ENCODE measurements around the gene SCTR. TPM values are rescaled to one million over a fixed set of nuclear protein-coding genes. Genes with fewer than 3 reads are reported as not detected.

The SCTR gene
- total and polyA plus RNA-seq, 2 of the 8 experiments (the other 6 are each of a cell fraction or from before 2014, with no cell fraction given), result 0.15 TPM; not detected in 1

GRCh38 chr2:119428488-119429224 lies 95.6 kb downstream of the SCTR start:
- 0 out of 2 replicates have a peak, but pooled peaks cover 2% of the 10 kb centered on the region for H3K79me1 ChIP-seq (ENCODE audit: low read depth, low read length)
- no peak overlapping the region for H4K91ac ChIP-seq (replicated peaks; ENCODE audit: insufficient read length, low read length)
- H3K79me2 ChIP-seq (ENCODE audit: control insufficient read depth in 1 of 2, insufficient read depth in 2 of 2, low read length in 2 of 2), result no peaks in the 10 kb centered on the region
- peaks cover 0 to 14% (median 8%) of the 10 kb centered on the region in 4 experiments; a peak in 6 of 7 replicates for H3K27me3 ChIP-seq (replicated peaks in 1 of 4; ENCODE audit: control insufficient read depth in 3 of 4, extremely low read depth in 1 of 4, insufficient read depth in 3 of 4, low read length in 3 of 4)
- H3K23me2 ChIP-seq (ENCODE audit: low read depth, low read length), result peaks cover 12% of the 10 kb centered on the region; the same call in 1 of the 2 replicates
- 83% methylated on average over 7 of the region's 7 CpGs; no CpG with 5 or more reads in 1 of the 2 experiments for WGBS, 2 experiments (ENCODE audit: extremely low coverage in 1 of 2, insufficient coverage in 1 of 2, insufficient read length in 1 of 2, insufficient replicate concordance in 2 of 2, low coverage in 1 of 2, low lambda C conversion rate in 2 of 2, missing lambda C conversion rate in 1 of 2)
- no peak overlapping the region for H3K4me2 ChIP-seq (ENCODE audit: insufficient read depth in 1 of 2, low read depth in 2 of 2, low read length in 2 of 2)
- no peak overlapping the region for H3K23ac ChIP-seq (ENCODE audit: insufficient read length)
- H2BK15ac ChIP-seq (ENCODE audit: low read length), result no peak overlapping the region
- H3K36me3 ChIP-seq (ENCODE audit: control insufficient read depth in 2 of 4, insufficient read depth in 4 of 4, low read length in 3 of 4), result no peaks in the 10 kb centered on the region
- no peak overlapping the region; the same call in 1 of the 2 replicates for H2BK12ac ChIP-seq (ENCODE audit: low read depth, low read length)
- POLR2A ChIA-PET (ENCODE audit: partially characterized antibody), result interaction anchor here (0.7 to 0.8 kb wide), 2 partner anchors 23 to 44 kb away, joined by 3 read pairs; no protein-coding TSS in a partner anchor
- H4K5ac ChIP-seq (ENCODE audit: insufficient read length, low read depth, low read length), result no peak overlapping the region
- CTCF ChIA-PET (ENCODE audit: partially characterized antibody), result interaction anchor here (1.2 to 1.3 kb wide), 2 partner anchors 13 to 49 kb away, joined by 3 to 4 read pairs; no protein-coding TSS in a partner anchor
- H3K14ac ChIP-seq (ENCODE audit: insufficient read length), result no peak overlapping the region
- no peak overlapping the region for H2BK120ac ChIP-seq (replicated peaks; ENCODE audit: low read depth, low read length)
- H2BK5ac ChIP-seq (ENCODE audit: low read depth, low read length), result no peak overlapping the region
- H4K8ac ChIP-seq (ENCODE audit: extremely low read depth, insufficient read depth, low read length), result no peak overlapping the region
- DNase-seq (ENCODE audit: low read depth in 1 of 2, low spot score in 2 of 2) (no peak), FAIRE-seq (no peak)
- peak overlapping the region; percentile 34; the same call in 1 of the 2 replicates for H3K18ac ChIP-seq (ENCODE audit: extremely low read depth, low read length)
- no peak overlapping the region for H3K9ac ChIP-seq (replicated peaks in 1 of 4; ENCODE audit: extremely low read depth in 1 of 4, low read depth in 3 of 4, low read length in 3 of 4)
- H2AK5ac ChIP-seq (ENCODE audit: low read depth, low read length), result no peak overlapping the region
- H3K56ac ChIP-seq (replicated peaks; ENCODE audit: insufficient read length, low read depth, low read length), result no peak overlapping the region
- H2AFZ ChIP-seq (ENCODE audit: low read length), result no peak overlapping the region
- no peaks in the 10 kb centered on the region for H4K20me1 ChIP-seq (replicated peaks in 1 of 2; ENCODE audit: control insufficient read depth in 1 of 2, insufficient read depth in 2 of 2, low read length in 2 of 2)
- no peak overlapping the region for H2BK20ac ChIP-seq (ENCODE audit: low read length)
- H3K4ac ChIP-seq (replicated peaks; ENCODE audit: insufficient read length, low read depth, low read length), result no peak overlapping the region
- H3K4me3 ChIP-seq (ENCODE audit: extremely low read depth in 1 of 4, insufficient read depth in 2 of 4, low read depth in 3 of 4, low read length in 4 of 4), result no peak overlapping the region
- no peaks in the 10 kb centered on the region for H3K9me3 ChIP-seq (ENCODE audit: insufficient read depth in 2 of 2, low read depth in 1 of 2, low read length in 1 of 2)
- H3K27ac ChIP-seq (ENCODE audit: low read depth, low read length), result no peak overlapping the region
- no peak for TF ChIP-seq CHD1 (IDR thresholded peaks at IDR 0.05; ENCODE audit: low read depth, low read length)
- TF ChIP-seq RFX5 (IDR thresholded peaks at IDR 0.05; ENCODE audit: borderline replicate concordance, low read depth, low read length), result no peak
- TF ChIP-seq JUND (IDR thresholded peaks at IDR 0.05; ENCODE audit: low read length), result no peak
- TF ChIP-seq POU5F1 (IDR thresholded peaks at IDR 0.05; ENCODE audit: low read depth, low read length), result no peak
- no peak for TF ChIP-seq ZNF274 (IDR thresholded peaks at IDR 0.05; ENCODE audit: borderline replicate concordance, extremely low read depth, low read length)
- TF ChIP-seq CEBPB (IDR thresholded peaks at IDR 0.05; ENCODE audit: low read depth, low read length), result no peak
- no peak for TF ChIP-seq HDAC2 (IDR thresholded peaks at IDR 0.05; ENCODE audit: borderline replicate concordance in 1 of 2, low read depth in 2 of 2, low read length in 2 of 2)
- TF ChIP-seq FOSL1 (IDR thresholded peaks at IDR 0.05; ENCODE audit: insufficient read depth, low read depth, low read length), result no peak
- TF ChIP-seq SIRT6 (IDR thresholded peaks at IDR 0.05; ENCODE audit: low read length), result no peak
- TF ChIP-seq, protein P1, sequence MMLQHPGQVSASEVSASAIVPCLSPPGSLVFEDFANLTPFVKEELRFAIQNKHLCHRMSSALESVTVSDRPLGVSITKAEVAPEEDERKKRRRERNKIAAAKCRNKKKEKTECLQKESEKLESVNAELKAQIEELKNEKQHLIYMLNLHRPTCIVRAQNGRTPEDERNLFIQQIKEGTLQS (IDR thresholded peaks at IDR 0.05; ENCODE audit: insufficient read depth, low read depth, low read length), result no peak
- TF ChIP-seq YY1 (IDR thresholded peaks at IDR 0.05; ENCODE audit: low read depth, low read length), result no peak
- peaks cover 0 to 23% (median 11%) of the 10 kb centered on the region in 4 experiments; a peak in 6 of 7 replicates for H3K4me1 ChIP-seq (replicated peaks in 1 of 4; ENCODE audit: control insufficient read depth in 3 of 4, insufficient read depth in 4 of 4, low read length in 3 of 4)

Measured in H1 (cell line).